ENCODE measurements around the gene CABLES1. TPM values are rescaled to one million over a fixed set of nuclear protein-coding genes. Genes with fewer than 3 reads are reported as not detected.

The CABLES1 gene
- total RNA-seq, 1 donor from 2014 or later: 4.2 TPM

DNA sequence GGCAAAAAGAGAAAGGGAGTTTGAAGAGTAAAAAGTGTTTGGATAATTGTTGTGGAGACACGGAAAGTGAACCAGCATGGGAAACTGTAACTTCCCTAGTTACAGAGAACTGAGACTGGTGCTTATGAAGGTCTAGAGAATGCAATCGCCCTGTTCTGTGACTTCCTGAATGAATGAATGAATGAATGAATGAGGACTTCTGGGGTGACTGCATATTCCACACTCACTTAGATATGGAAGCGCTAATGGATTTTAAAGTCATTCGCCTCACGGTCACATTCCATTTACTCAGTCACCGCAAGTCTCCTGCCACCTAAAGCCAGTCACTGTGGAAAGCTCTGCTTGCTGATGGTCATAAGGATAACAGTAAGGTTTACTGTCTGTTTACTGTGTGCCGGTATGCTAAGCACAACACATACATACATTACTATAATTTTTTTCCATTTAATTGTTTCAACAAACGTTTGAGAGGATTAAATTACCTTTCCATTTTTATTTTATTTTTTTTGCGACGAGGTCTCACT, 138.2 kb downstream of the CABLES1 start:
- H3K4me3 Mint-ChIP-seq (ENCODE audit: low read depth): no peak overlapping the region
- TF ChIP-seq CTCF (IDR thresholded peaks at IDR 0.05; ENCODE audit: unreplicated experiment): no peak
- peaks cover 20% of the 10 kb centered on the region for H3K9me3 Mint-ChIP-seq (ENCODE audit: low read depth)
- H3K4me1 Mint-ChIP-seq (ENCODE audit: low read depth): no peaks in the 10 kb centered on the region
- H3K27ac Mint-ChIP-seq: no peak overlapping the region
- H3K36me3 Mint-ChIP-seq (ENCODE audit: insufficient read depth): peaks cover 6% of the 10 kb centered on the region
- DNase-seq (ENCODE audit: low spot score, unreplicated experiment): no peak
- H3K27me3 Mint-ChIP-seq: peaks cover 6% of the 10 kb centered on the region

- no peak for DNase-seq (ENCODE audit: low spot score, unreplicated experiment)
- no peak overlapping the region for H3K27ac Mint-ChIP-seq
- no peaks in the 10 kb centered on the region for H3K4me1 Mint-ChIP-seq (ENCODE audit: low read depth)
- peaks cover 12% of the 10 kb centered on the region for H3K9me3 Mint-ChIP-seq (ENCODE audit: low read depth)
- no peak for TF ChIP-seq CTCF (IDR thresholded peaks at IDR 0.05; ENCODE audit: unreplicated experiment)
- H3K4me3 Mint-ChIP-seq (ENCODE audit: low read depth): no peak overlapping the region
- no peaks in the 10 kb centered on the region for H3K36me3 Mint-ChIP-seq (ENCODE audit: insufficient read depth)
- H3K27me3 Mint-ChIP-seq: peaks cover 6% of the 10 kb centered on the region
Measured at GRCh38 chr18:23274638-23275482, 139.6 kb downstream of the CABLES1 start.

GRCh38 chr18:23276451-23276850, 141.2 kb downstream of the CABLES1 start:
- no peak overlapping the region for H3K4me3 Mint-ChIP-seq (ENCODE audit: low read depth)
- H3K9me3 Mint-ChIP-seq (ENCODE audit: low read depth): peaks cover 9% of the 10 kb centered on the region
- TF ChIP-seq CTCF (IDR thresholded peaks at IDR 0.05; ENCODE audit: unreplicated experiment): no peak
- H3K27me3 Mint-ChIP-seq: peaks cover 6% of the 10 kb centered on the region
- H3K36me3 Mint-ChIP-seq (ENCODE audit: insufficient read depth): no peaks in the 10 kb centered on the region
- no peak for DNase-seq (ENCODE audit: low spot score, unreplicated experiment)
- no peak overlapping the region for H3K27ac Mint-ChIP-seq
- peaks cover under 1% of the 10 kb centered on the region for H3K4me1 Mint-ChIP-seq (ENCODE audit: low read depth)

DNA sequence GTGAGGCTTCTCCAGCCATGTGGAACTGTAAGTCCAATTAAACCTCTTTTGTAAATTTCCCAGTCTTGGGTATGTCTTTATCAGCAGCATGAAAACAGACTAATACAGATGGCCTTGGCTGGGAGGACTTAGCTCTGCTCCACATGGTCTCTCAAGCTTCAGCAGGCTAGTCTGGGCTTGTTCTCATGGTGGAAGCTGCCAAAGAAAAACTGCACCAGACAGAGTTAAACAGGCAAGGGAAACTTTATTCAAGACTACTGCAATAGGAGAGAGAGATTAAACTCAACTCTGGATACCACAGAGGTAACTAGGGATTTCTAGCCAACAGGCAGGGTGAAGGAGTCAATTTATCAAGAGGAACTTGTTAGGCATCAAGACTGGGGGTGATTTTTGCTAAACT, 142.1 kb downstream of the CABLES1 start:
- H3K9me3 Mint-ChIP-seq (ENCODE audit: low read depth): peaks cover 9% of the 10 kb centered on the region
- H3K27me3 Mint-ChIP-seq: peaks cover 6% of the 10 kb centered on the region
- no peak overlapping the region for H3K27ac Mint-ChIP-seq
- no peak for DNase-seq (ENCODE audit: low spot score, unreplicated experiment)
- H3K36me3 Mint-ChIP-seq (ENCODE audit: insufficient read depth): no peaks in the 10 kb centered on the region
- TF ChIP-seq CTCF (IDR thresholded peaks at IDR 0.05; ENCODE audit: unreplicated experiment): no peak
- no peak overlapping the region for H3K4me3 Mint-ChIP-seq (ENCODE audit: low read depth)
- H3K4me1 Mint-ChIP-seq (ENCODE audit: low read depth): peaks cover 8% of the 10 kb centered on the region

- H3K27me3 Mint-ChIP-seq: peaks cover 8% of the 10 kb centered on the region
- DNase-seq (ENCODE audit: low spot score, unreplicated experiment): no peak
- H3K4me3 Mint-ChIP-seq (ENCODE audit: low read depth): no peak overlapping the region
- no peak for TF ChIP-seq CTCF (IDR thresholded peaks at IDR 0.05; ENCODE audit: unreplicated experiment)
- H3K9me3 Mint-ChIP-seq (ENCODE audit: low read depth): peaks cover 13% of the 10 kb centered on the region
- H3K4me1 Mint-ChIP-seq (ENCODE audit: low read depth): peaks cover 8% of the 10 kb centered on the region
- no peaks in the 10 kb centered on the region for H3K36me3 Mint-ChIP-seq (ENCODE audit: insufficient read depth)
- no peak overlapping the region for H3K27ac Mint-ChIP-seq
Measured at GRCh38 chr18:23279931-23280330, 144.6 kb downstream of the CABLES1 start.
